GM06990 (cell line): Measurements from ENCODE around the gene MINDY4.

Experiments used
- DNase-seq: peaks from one replicate; pipeline ENCODE4 v3.0.0-alpha.2; 2011; ENCODE audit not compliant: insufficient read length; ENCODE audit errors: extremely low read depth
- H3K27me3 ChIP-seq: replicated peaks from 2 replicates; pipeline ENCODE4 v1.6.0; 2011; ENCODE audit warnings: low read length; ENCODE audit not compliant: control insufficient read depth, insufficient read depth
- H3K36me3 ChIP-seq: 2 replicates; pipeline ENCODE4 v1.5.1; 2011; ENCODE audit warnings: low read length; ENCODE audit not compliant: control insufficient read depth, insufficient read depth
- H3K4me3 ChIP-seq: replicated peaks from 2 replicates; pipeline ENCODE4 v1.5.1; 2011; ENCODE audit warnings: low read depth, mild to moderate bottlenecking, control low read depth, low read length
- CTCF ChIP-seq: IDR thresholded peaks from 2 replicates; pipeline ENCODE4 v1.5.1; 2011; ENCODE audit warnings: low read length, control low read depth, mild to moderate bottlenecking, inconsistent platforms; ENCODE audit not compliant: insufficient read depth, poor library complexity, severe bottlenecking

MINDY4 gene

DNA sequence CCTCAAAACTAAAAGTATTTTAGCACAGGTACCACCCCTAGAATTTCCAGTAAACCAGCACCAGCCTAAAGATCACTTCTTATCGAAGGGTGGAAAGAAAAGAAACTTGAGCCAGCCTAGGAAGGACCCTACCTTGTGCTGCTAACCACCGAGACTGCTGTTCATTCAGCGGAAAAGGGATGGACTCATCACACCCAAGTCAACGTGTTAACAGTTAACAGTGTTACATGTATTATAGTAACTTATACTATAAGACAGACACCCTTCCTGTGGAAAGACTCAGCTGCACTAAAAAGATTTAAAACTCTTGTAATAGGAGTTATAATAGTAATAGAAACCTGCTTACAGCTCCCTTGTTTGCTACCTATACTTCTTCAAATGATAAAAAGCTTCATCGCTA lies 39.8 kb downstream of the MINDY4 start:
- Histone ChIP-seq H3K36me3 (no peaks in the 10 kb centered on the region), H3K4me3 (no peak overlapping the region), H3K27me3 (no peaks in the 10 kb centered on the region)
- no peak for DNase-seq
- no peak for TF ChIP-seq CTCF

DNA sequence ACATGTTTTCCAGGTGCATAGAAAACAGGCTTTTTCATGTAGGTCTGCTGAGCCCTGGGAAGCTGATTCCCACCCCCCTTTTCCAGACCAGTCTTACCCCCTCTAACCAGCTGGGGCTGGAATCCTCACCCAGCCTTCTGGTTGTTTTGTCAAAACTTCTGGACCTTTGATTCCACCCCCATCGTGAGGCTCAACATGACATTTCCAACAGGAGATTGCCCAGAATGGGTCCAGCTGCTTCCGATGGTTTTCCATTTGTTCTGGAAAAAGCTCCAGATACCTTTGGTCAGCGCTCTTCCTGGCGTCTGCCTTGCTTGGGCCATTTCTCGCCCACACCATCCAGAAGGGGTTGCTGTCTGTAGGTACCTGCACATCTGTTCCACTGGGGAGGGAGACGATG lies 41.5 kb downstream of the MINDY4 start:
- Histone ChIP-seq H3K4me3 (no peak overlapping the region), H3K27me3 (no peaks in the 10 kb centered on the region), H3K36me3 (no peaks in the 10 kb centered on the region)
- TF ChIP-seq CTCF, result no peak
- no peak for DNase-seq

DNA sequence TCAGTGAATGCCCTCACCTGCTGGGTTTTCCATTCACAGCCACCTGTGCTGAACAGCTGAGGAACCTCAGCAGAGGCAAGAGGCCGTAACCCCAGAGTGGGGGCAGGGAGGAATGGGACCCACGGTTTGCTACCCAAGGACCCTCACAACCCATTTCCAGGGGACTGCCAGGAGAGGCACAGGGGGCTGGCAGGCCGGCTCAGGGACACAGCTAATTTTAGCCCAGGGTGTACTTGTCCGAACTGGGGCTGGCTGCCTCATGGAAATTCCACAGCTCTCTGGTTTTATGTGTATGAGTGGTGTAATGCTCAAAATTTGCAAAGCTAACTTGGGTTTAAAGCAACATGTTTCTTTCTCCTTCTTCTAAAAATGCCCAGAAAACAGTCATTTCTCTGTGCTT lies 42.2 kb downstream of the MINDY4 start:
- Histone ChIP-seq H3K36me3 (no peaks in the 10 kb centered on the region), H3K27me3 (no peaks in the 10 kb centered on the region), H3K4me3 (no peak overlapping the region)
- DNase-seq, result no peak
- TF ChIP-seq CTCF, result no peak

- Histone ChIP-seq H3K36me3 (no peaks in the 10 kb centered on the region), H3K27me3 (no peaks in the 10 kb centered on the region), H3K4me3 (no peak overlapping the region)
- DNase-seq, result no peak
- TF ChIP-seq CTCF, result no peak
Measured at GRCh38 chr7:30814700-30815387, 43.6 kb downstream of the MINDY4 start.

DNA sequence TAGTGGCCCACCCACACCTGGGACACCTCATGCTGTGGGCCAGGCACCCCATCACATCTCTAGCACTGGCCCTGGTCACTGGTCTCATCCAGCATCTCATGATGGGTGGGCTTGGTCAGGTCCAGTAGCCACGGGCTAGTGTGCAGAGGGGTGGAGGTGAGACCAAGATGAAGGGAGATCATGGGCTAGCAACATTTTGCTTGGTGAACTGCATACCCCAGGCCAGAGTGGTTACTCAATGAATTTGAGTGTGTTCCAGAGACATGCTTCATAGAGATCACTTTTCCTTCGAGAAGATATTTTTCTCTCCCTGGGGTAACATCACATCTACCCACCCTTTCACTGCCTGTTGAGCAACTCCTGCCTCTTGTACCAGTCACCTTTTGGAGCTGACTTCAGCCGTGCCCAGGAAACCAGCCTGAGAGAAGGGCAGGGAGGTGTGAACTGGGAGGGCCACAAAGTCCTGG lies 44.2 kb downstream of the MINDY4 start:
- no peak for TF ChIP-seq CTCF
- Histone ChIP-seq H3K4me3 (no peak overlapping the region), H3K27me3 (no peaks in the 10 kb centered on the region), H3K36me3 (no peaks in the 10 kb centered on the region)
- no peak for DNase-seq
